GM12878 (cell line): ENCODE data around the gene CACNA1D. TPM values are rescaled to one million over a fixed set of nuclear protein-coding genes. Genes with fewer than 3 reads are reported as not detected.

Experiments
- ATAC-seq: fragments of 200-7000 bp; cut with Tn5 transposase; 3 replicates; pipeline ENCODE4 v1.9.1; 2020; ENCODE audit warnings: mild to moderate bottlenecking, moderate library complexity
- BruUV-seq: library from RNA; stranded (reverse); fragments of 400-500 nt; replicated peaks from 2 replicates; lab custom pipeline; 2021; lab: Mats Ljungman, UMichigan
- CTCF ChIA-PET: fragments of 300-600 bp; sonication (Branson Sonifier 250); formaldehyde crosslinking; extraction: SDS; loops from one replicate; lab custom pipeline; 2021; ENCODE audit warnings: inconsistent platforms; lab: Yijun Ruan, JAX
- POLR2A ChIA-PET: fragments of 350-600 bp; formaldehyde crosslinking; extraction: SDS; loops from one replicate; lab custom pipeline; 2021; ENCODE audit warnings: inconsistent platforms; lab: Charles Lee
- RAD21 ChIA-PET: fragments of 300-600 bp; sonication (Branson Sonifier 250); formaldehyde crosslinking; loops from one replicate; lab custom pipeline; 2023; ENCODE audit warnings: antibody characterized with exemption; ENCODE audit not compliant: unreplicated experiment; lab: Charles Lee
- SMC1A ChIA-PET: fragments of 300-600 bp; sonication (Branson Sonifier 250); formaldehyde crosslinking; loops from one replicate; lab custom pipeline; 2023; ENCODE audit not compliant: unreplicated experiment, uncharacterized antibody; lab: Charles Lee
- DNase-seq: peaks from one replicate; pipeline ENCODE4 v3.0.0-alpha.2; 2011; ENCODE audit warnings: low read depth, low spot score
- FAIRE-seq: peaks from 3 replicates; lab custom pipeline; 2011; peaks lifted over from hg19 to GRCh38; lab: Jason Lieb, UNC
- H2AFZ ChIP-seq: 2 replicates; pipeline ENCODE4 v1.6.0; 2011; ENCODE audit warnings: low read depth, low read length, control low read depth; ENCODE audit not compliant: control insufficient read depth
- H3K27ac ChIP-seq: 2 replicates; pipeline ENCODE4 v1.5.1; 2011; ENCODE audit warnings: control low read depth; ENCODE audit not compliant: control insufficient read depth, insufficient read depth
- H3K27me3 ChIP-seq, 2 experiments: replicated peaks in 1 of 2; 2 replicates each; pipeline versions ENCODE4 v1.6.0 to v1.6.1; 2011; ENCODE audit warnings: low read length in 1 of 2; ENCODE audit not compliant: control insufficient read depth in 2 of 2, insufficient read depth in 2 of 2
- H3K36me3 ChIP-seq, 2 experiments: 2 replicates each; pipeline ENCODE4 v1.5.1; 2011; ENCODE audit warnings: low read length in 1 of 2; ENCODE audit not compliant: control insufficient read depth in 2 of 2, insufficient read depth in 2 of 2
- H3K4me1 ChIP-seq: 2 replicates; pipeline ENCODE4 v1.6.1; 2011; ENCODE audit warnings: mild to moderate bottlenecking, low read length, moderate library complexity, mixed read lengths; ENCODE audit not compliant: control insufficient read depth, insufficient read depth
- H3K4me2 ChIP-seq: 2 replicates; pipeline ENCODE4 v1.6.0; 2011; ENCODE audit warnings: control low read depth; ENCODE audit not compliant: control insufficient read depth, insufficient read depth
- H3K4me3 ChIP-seq: fragments of 200-600 bp; sonication (generic); 2 replicates; pipeline ENCODE4 v1.5.1; 2016
- H3K79me2 ChIP-seq: 2 replicates; pipeline ENCODE4 v1.6.0; 2011; ENCODE audit warnings: low read length; ENCODE audit not compliant: control insufficient read depth, insufficient read depth
- H3K9ac ChIP-seq: 2 replicates; pipeline ENCODE4 v1.8.0; 2011; ENCODE audit warnings: low read length, control low read depth, mixed read lengths; ENCODE audit not compliant: control insufficient read depth, insufficient read depth
- H3K9me3 ChIP-seq: replicated peaks from 3 replicates; pipeline ENCODE4 v1.5.1; 2011; ENCODE audit warnings: mild to moderate bottlenecking, low read length; ENCODE audit not compliant: control insufficient read depth, insufficient read depth
- H4K20me1 ChIP-seq: 2 replicates; pipeline ENCODE4 v1.6.0; 2011; ENCODE audit not compliant: control insufficient read depth, insufficient read depth
- CREB1 ChIP-seq: IDR thresholded peaks from 2 replicates; pipeline ENCODE4 v1.6.1; 2012; ENCODE audit warnings: low read depth, mild to moderate bottlenecking, inconsistent platforms
- DPF2 ChIP-seq: fragments of 450-650 bp; IDR thresholded peaks from 2 replicates; pipeline ENCODE4 v1.6.1; 2017; ENCODE audit warnings: mild to moderate bottlenecking
- EGR1 ChIP-seq, 2 experiments: IDR thresholded peaks; 1 replicate in 1 of 2; 2 replicates in 1 of 2; pipeline ENCODE4 v1.6.1; 2011 to 2012; ENCODE audit warnings: low read depth in 2 of 2, low read length in 2 of 2, borderline replicate concordance in 1 of 2, mild to moderate bottlenecking in 1 of 2, moderate library complexity in 1 of 2
- JUND ChIP-seq: IDR thresholded peaks from 2 replicates; pipeline ENCODE4 v1.6.1; 2012; ENCODE audit warnings: low read depth, mild to moderate bottlenecking, low read length, improper control_type of control experiment, moderate library complexity
- TCF12 ChIP-seq: IDR thresholded peaks from 2 replicates; pipeline ENCODE4 v1.6.1; 2011; ENCODE audit warnings: low read depth, mild to moderate bottlenecking, low read length
- WGBS: methylation state at CpG from one replicate; pipeline ENCODE4 v1.1.6; 2016; ENCODE audit warnings: low lambda C conversion rate; ENCODE audit not compliant: insufficient replicate concordance, insufficient coverage; ENCODE audit errors: missing lambda C conversion rate; 5-methylcytosine and 5-hydroxymethylcytosine counted together
- in situ Hi-C: fragments of 300-500 bp; cut with MboI; formaldehyde crosslinking; loops from 9 replicates; pipeline ENCODE4 v1.14.3; 2018; ENCODE audit warnings: mixed read lengths
- intact Hi-C: fragments of 100-400 bp; cut with micrococcal nuclease; formaldehyde crosslinking; loops from one replicate; pipeline ENCODE4 v1.14.2; 2022; ENCODE audit not compliant: unreplicated experiment
- polyA plus RNA-seq, 11 experiments: library from polyadenylated mRNA; depleted of rRNA in 4 of 11; unstranded in 6 of 11; stranded (reverse) in 5 of 11; fragments of >200 nt; fragmentation: Nextera tagmentation in 4 of 11; fragmentation: Illumina TruSeq in 1 of 11; extraction: Ambion mirVana in 4 of 11; extraction: Trizol in 1 of 11; gene quantifications; 1 replicate in 1 of 11; 2 replicates in 10 of 11; pipeline versions ENCODE4 v1.2.1 to v1.2.3, GENCODE V29; 2011 to 2016; ENCODE audit warnings: inconsistent platforms in 2 of 11, missing spikeins in 2 of 11, low read depth in 1 of 11
- total RNA-seq, 4 experiments: library from RNA; depleted of rRNA in 3 of 4; stranded (reverse); fragments of >200 nt in 3 of 4; fragmentation: Illumina TruSeq in 1 of 4; extraction: Trizol in 1 of 4; gene quantifications; 2 replicates each; pipeline versions ENCODE4 v1.2.1 to v1.2.3, GENCODE V29; 2013 to 2021
- TF ChIP-seq, protein P1 (sequence below): IDR thresholded peaks from 2 replicates; pipeline ENCODE4 v1.6.1; 2011; ENCODE audit warnings: low read depth, low read length, improper control_type of control experiment, borderline replicate concordance
- TF ChIP-seq, protein P2 (sequence below): IDR thresholded peaks from 2 replicates; pipeline ENCODE4 v1.6.1; 2011; ENCODE audit warnings: borderline replicate concordance, low read depth, mild to moderate bottlenecking, moderate library complexity, mixed read lengths, low read length; ENCODE audit not compliant: insufficient read depth; ENCODE audit errors: extremely low read length

The CACNA1D gene
- total and polyA plus RNA-seq, 10 of the 15 experiments (the other 5 are each of a cell fraction or from before 2014, with no cell fraction given): 0.21 to 24.4 (median 1.6) TPM

DNA sequence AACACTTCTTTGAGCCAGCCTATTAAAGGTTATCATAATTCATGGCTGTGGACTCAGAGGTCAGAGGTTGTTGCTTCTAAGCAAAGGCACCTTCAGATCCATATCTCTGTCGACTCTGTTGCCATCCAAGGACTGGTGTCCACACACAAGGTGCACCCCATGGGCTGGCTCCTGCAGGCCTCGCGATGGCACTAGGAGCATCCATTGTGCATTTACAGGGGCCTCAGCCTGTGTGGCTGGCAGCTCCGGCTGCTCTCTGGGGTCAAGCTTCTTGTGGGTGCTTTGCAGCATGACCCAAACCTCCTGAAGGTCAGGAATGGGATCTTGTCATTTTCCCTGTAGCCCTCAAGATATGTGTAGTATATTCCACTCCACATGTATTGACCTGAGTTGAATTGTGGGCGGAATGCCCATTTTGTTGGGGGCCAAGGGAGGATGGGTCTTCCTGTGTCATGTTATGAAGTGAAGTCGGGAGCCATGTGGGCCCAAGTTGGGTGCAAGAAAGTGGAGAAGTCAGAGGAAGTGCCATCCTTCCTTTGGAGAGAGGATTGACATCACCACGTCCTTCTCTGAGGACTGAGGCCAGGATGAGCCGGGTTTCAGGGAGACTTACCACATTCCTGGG lies 308.0 kb downstream of the CACNA1D start:
- POLR2A ChIA-PET: no interaction called here
- no peak for DNase-seq
- intact Hi-C loops (no loop called here), in situ Hi-C loops (no loop called here)
- CTCF ChIA-PET: no interaction called here
- Histone ChIP-seq H3K27me3 (no peaks in the 10 kb centered on the region), H4K20me1 (no peaks in the 10 kb centered on the region), H3K9me3 (no peaks in the 10 kb centered on the region), H2AFZ (no peak overlapping the region), H3K4me2 (no peak overlapping the region), H3K4me3 (no peak overlapping the region), H3K4me1 (peaks cover 16% of the 10 kb centered on the region), H3K79me2 (no peaks in the 10 kb centered on the region), H3K27ac (no peak overlapping the region), H3K36me3 (no peaks in the 10 kb centered on the region), H3K9ac (no peak overlapping the region)
- BruUV-seq: no TSS peak
- FAIRE-seq: no peak
- TF ChIP-seq TCF12: no peak
- TF ChIP-seq, protein P1, sequence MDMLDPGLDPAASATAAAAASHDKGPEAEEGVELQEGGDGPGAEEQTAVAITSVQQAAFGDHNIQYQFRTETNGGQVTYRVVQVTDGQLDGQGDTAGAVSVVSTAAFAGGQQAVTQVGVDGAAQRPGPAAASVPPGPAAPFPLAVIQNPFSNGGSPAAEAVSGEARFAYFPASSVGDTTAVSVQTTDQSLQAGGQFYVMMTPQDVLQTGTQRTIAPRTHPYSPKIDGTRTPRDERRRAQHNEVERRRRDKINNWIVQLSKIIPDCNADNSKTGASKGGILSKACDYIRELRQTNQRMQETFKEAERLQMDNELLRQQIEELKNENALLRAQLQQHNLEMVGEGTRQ: no peak
- no peak for TF ChIP-seq DPF2
- TF ChIP-seq JUND: no peak
- TF ChIP-seq CREB1: no peak
- TF ChIP-seq, protein P2, sequence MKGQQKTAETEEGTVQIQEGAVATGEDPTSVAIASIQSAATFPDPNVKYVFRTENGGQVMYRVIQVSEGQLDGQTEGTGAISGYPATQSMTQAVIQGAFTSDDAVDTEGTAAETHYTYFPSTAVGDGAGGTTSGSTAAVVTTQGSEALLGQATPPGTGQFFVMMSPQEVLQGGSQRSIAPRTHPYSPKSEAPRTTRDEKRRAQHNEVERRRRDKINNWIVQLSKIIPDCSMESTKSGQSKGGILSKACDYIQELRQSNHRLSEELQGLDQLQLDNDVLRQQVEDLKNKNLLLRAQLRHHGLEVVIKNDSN: no peak
- no peak for TF ChIP-seq EGR1 (IDR thresholded peaks at IDR 0.05; ENCODE audit: borderline replicate concordance in 1 of 2, low read depth in 2 of 2, low read length in 2 of 2)
- no peak for ATAC-seq
- SMC1A ChIA-PET: interaction anchor here (0.6 kb wide), 1 partner anchor 10 kb away, joined by 3 read pairs; no protein-coding TSS in a partner anchor
- WGBS: 21% methylated on average over 8 of the region's 8 CpGs
- RAD21 ChIA-PET: no interaction called here
